Epithelial cell of proximal tubule (primary cell): ENCODE data around the gene CYP2S1. TPM values are rescaled to one million over a fixed set of nuclear protein-coding genes. Genes with fewer than 3 reads are reported as not detected.
A peak's percentile ranks its signal among the peaks of the same experiment; 100 is the strongest.

Source experiments
- DNase-seq: peaks from one replicate; pipeline ENCODE4 v3.0.0-alpha.2; 2011; ENCODE audit warnings: low read depth
- H3K4me3 ChIP-seq: 2 replicates; pipeline ENCODE4 v1.5.1; 2011; ENCODE audit warnings: low read depth, mild to moderate bottlenecking, low read length
- total RNA-seq: library from RNA; depleted of rRNA; stranded (reverse); fragments of >200 nt; gene quantifications from 2 replicates; pipeline ENCODE4 v1.2.3, GENCODE V29; 2015
- TF ChIP-seq, protein P1 (sequence below): conservative IDR thresholded peaks from 2 replicates; pipeline ENCODE4 v1.5.1; 2012; ENCODE audit warnings: low read depth, mild to moderate bottlenecking, low read length

CYP2S1 gene
- total RNA-seq, 1 donor from 2014 or later, result 24.7 TPM

DNA sequence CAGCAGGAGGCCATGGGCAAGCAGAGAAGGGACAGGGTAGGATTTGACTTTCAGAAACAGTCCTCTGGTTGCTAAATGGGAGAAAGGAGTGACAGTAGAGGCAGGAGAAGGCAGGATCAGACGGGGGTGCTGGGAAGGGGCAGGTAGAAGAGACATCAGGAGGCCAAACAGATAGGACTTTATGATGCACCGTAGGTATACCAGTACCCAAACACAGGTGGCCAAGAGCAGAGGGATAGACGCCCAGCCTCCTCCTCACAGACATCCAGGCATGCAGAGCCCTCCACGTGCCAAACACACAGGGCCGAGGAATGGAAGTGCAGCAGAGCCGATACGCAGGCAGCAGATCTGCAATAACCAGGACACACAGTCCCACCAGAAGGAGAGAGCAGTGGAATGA lies 24.7 kb downstream of the CYP2S1 start:
- no peak for DNase-seq
- TF ChIP-seq, protein P1, sequence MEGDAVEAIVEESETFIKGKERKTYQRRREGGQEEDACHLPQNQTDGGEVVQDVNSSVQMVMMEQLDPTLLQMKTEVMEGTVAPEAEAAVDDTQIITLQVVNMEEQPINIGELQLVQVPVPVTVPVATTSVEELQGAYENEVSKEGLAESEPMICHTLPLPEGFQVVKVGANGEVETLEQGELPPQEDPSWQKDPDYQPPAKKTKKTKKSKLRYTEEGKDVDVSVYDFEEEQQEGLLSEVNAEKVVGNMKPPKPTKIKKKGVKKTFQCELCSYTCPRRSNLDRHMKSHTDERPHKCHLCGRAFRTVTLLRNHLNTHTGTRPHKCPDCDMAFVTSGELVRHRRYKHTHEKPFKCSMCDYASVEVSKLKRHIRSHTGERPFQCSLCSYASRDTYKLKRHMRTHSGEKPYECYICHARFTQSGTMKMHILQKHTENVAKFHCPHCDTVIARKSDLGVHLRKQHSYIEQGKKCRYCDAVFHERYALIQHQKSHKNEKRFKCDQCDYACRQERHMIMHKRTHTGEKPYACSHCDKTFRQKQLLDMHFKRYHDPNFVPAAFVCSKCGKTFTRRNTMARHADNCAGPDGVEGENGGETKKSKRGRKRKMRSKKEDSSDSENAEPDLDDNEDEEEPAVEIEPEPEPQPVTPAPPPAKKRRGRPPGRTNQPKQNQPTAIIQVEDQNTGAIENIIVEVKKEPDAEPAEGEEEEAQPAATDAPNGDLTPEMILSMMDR, result no peak
- no peak overlapping the region for H3K4me3 ChIP-seq

DNA sequence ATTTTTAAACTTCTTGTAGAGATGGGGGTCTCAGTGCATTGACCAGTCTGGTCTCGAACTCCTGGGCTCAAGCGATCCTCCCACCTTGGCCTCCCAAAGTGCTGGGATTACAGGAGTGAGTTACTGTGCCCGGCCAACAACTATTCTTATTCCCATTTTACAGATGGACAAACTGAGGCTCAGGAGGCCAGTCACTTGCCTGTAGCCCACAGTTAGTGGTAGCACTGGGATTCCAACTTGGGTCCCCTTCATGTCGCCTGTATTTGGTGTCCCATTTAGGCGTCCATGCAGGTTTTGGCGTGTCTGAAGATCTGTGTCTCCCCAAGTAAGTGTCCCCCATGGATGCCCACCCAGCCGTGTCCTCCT lies 25.2 kb downstream of the CYP2S1 start:
- H3K4me3 ChIP-seq, result peak overlapping the region; percentile 85
- TF ChIP-seq, protein P1, result no peak
- DNase-seq, result no peak

DNA sequence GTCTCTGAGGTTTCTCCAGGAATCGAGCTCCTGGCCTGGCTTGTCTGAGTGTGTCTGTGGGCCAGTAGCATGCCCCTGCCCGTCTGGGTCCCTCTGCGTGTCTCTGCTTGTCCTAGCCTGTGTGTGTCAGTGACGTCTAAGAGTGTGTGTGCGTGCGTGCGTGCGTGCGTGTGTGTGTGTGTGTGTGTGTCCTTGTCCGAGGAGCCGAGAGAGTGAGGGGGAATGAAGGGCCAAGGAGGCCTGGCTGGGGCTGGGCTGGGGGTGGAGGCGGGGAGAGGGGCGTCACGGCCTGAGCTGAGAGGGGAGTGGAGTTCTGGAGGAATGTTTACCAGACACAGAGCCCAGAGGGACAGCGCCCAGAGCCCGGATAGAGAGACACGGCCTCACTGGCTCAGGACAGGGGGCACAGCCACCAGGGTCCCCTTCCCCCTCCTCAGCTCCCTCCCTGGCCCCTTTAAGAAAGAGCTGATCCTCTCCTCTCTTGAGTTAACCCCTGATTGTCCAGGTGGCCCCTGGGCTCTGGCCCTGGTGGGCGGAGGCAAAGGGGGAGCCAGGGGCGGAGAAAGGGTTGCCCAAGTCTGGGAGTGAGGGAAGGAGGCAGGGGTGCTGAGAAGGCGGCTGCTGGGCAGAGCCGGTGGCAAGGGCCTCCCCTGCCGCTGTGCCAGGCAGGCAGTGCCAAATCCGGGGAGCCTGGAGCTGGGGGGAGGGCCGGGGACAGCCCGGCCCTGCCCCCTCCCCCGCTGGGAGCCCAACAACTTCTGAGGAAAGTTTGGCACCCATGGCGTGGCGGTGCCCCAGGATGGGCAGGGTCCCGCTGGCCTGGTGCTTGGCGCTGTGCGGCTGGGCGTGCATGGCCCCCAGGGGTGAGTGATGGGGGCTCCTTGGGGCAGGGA lies 25.8 kb downstream of the CYP2S1 start, which contains the start of gene AXL:
Gene AXL, plus strand, starts transcription at position 609 of the 893 bp plus-strand sequence. Its CDS starts 170 bp downstream, at position 779.
- H3K4me3 ChIP-seq, result peak within 1 kb of the TSS; percentile 85
- TF ChIP-seq, protein P1, result no peak
- no peak for DNase-seq

DNA sequence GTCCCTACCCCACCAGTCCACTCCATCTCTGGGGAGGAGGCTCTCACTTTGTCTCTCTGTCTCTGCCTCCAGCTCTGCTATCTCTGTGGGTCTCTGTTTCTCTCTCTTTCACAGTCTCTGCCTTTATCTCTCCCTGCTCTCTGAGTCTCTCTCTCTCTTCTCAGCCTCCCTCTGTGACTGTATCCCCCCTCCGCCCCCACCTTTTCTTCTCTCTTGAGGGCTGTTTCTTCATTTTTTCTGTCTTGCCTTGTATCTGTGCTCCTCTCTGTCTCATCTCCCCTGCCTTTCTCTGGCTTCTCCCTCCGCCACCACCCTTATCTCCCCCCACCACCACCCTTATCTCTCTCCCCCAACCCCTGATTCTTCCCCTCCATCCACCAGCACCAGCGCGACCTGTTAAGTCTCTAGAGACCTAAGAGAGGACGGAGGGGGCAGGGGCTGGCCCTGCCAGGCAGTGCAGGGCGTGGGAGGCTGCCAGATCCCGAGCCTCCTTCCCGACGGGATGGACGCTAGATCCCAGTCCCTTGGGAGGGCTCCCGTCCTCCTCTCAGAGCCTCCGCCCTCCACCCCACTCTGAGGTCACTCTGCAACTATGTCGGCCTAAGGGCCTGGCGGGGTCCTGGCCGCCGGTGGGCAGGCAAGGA lies 27.0 kb downstream of the CYP2S1 start:
- TF ChIP-seq, protein P1, result no peak
- DNase-seq, result no peak
- peak overlapping the region; percentile 85 for H3K4me3 ChIP-seq

DNA sequence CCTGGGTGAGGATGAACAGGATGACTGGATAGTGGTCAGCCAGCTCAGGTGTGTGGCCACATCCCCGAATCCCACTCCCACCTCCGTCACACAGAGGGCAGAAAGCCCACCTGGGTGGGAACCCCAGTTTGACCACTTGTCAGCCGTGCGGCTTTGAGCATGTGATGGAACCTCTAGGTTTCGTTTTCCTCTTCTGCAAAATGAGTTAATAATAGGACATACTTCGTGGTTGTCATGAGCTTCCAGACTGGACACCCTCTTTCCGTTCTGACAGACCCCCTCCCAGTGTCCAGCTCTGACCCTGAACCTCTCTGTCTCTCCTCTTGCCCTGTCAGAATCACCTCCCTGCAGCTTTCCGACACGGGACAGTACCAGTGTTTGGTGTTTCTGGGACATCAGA lies 27.8 kb downstream of the CYP2S1 start:
- no peak for DNase-seq
- peak overlapping the region; percentile 85 for H3K4me3 ChIP-seq
- TF ChIP-seq, protein P1, result no peak

DNA sequence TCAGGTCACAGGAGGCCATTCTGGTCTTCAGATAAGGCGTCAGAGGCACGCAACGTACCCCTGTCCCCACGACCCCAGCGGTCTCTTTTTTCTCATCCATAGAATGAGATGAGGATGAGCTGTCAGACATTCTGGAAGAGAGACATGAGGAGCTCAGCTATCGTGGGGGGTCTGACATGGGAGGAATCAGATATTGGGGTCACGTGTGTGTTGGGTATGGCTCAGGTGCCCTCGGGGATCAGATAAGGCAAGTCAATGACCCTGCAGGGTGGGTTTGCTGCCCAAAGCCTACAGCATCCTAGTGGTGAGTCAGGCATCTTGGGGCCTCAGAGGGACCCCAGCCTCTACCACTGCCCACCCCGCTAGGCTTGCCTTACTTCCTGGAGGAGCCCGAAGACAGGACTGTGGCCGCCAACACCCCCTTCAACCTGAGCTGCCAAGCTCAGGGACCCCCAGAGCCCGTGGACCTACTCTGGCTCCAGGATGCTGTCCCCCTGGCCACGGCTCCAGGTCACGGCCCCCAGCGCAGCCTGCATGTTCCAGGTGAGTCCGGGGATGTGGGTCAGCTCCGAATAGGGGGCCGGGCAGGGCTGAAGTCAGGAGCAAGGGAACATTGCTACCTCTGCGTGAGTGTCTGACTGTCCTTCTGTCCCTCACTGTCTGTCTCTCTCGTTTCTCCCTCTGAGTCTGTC lies 28.6 kb downstream of the CYP2S1 start:
- DNase-seq, result no peak
- TF ChIP-seq, protein P1, result no peak
- no peak overlapping the region for H3K4me3 ChIP-seq
